ENCODE measurements around the gene CYP4B1. TPM values are rescaled to one million over a fixed set of nuclear protein-coding genes. Genes with fewer than 3 reads are reported as not detected.

The CYP4B1 gene
- total RNA-seq, 1 experiment from 2014 or later: not detected

DNA sequence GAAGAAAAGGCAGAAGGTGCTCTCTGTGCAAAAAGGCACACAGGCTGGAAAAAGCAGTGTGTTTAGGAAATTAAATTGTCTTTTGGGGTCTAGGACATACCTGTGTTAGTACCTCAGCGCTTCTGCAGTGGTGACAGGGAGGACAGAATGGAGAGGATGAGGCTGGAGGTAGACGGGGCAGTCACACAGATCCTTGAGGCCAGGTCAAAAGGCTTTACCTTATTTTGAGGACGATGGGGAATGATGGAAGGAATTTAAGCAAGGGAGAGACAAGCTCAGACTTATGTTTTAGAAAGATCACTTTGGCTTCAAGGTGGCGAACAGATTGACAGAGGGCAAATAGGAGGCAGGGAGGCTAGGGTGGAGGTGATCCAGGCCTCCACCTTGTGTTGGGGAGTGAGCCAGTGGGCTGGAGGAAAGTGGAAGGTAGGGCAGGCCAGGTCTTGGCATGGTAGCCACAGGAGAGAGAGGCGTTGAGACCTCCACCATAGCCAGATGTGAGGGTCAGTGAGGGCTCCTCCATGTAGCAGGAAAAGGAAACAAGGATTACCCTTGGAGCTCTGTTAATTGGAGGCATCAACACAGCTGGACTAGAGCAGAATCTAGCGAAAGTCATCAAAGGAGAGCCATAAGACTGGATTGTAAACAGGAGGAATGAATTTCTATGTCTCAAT is 4.2 kb downstream of the CYP4B1 start:
- Mint-ChIP-seq H3K27me3 (ENCODE audit: insufficient read depth, unreplicated experiment) (no peaks in the 10 kb centered on the region), H3K4me1 (ENCODE audit: low read depth, unreplicated experiment) (no peaks in the 10 kb centered on the region), H3K36me3 (ENCODE audit: insufficient read depth, unreplicated experiment) (no peaks in the 10 kb centered on the region), H3K4me3 (ENCODE audit: unreplicated experiment) (no peak overlapping the region), H3K9me3 (ENCODE audit: unreplicated experiment) (peaks cover 6% of the 10 kb centered on the region), H3K27ac (ENCODE audit: unreplicated experiment) (no peak overlapping the region)
- Histone ChIP-seq H3K36me3 (ENCODE audit: control insufficient read depth, insufficient read depth, low read length) (no peaks in the 10 kb centered on the region), H3K9me3 (no peaks in the 10 kb centered on the region), H3K4me1 (no peaks in the 10 kb centered on the region), H3K27me3 (replicated peaks; ENCODE audit: control insufficient read depth, insufficient read depth, low read length) (no peaks in the 10 kb centered on the region), H3K4me3 (ENCODE audit: low read depth, low read length) (no peak overlapping the region)
- BruUV-seq (replicated peaks): no TSS peak
- TF ChIP-seq, protein P1, sequence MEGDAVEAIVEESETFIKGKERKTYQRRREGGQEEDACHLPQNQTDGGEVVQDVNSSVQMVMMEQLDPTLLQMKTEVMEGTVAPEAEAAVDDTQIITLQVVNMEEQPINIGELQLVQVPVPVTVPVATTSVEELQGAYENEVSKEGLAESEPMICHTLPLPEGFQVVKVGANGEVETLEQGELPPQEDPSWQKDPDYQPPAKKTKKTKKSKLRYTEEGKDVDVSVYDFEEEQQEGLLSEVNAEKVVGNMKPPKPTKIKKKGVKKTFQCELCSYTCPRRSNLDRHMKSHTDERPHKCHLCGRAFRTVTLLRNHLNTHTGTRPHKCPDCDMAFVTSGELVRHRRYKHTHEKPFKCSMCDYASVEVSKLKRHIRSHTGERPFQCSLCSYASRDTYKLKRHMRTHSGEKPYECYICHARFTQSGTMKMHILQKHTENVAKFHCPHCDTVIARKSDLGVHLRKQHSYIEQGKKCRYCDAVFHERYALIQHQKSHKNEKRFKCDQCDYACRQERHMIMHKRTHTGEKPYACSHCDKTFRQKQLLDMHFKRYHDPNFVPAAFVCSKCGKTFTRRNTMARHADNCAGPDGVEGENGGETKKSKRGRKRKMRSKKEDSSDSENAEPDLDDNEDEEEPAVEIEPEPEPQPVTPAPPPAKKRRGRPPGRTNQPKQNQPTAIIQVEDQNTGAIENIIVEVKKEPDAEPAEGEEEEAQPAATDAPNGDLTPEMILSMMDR (IDR thresholded peaks at IDR 0.05; ENCODE audit: insufficient read depth in 1 of 2, low read depth in 1 of 2, low read length in 1 of 2, severe bottlenecking in 1 of 2, unreplicated experiment in 1 of 2): no peak
- POLR2A ChIA-PET: no interaction called here
- intact Hi-C loops (cut with micrococcal nuclease; ENCODE audit: unreplicated experiment): no loop called here
- DNase-seq: no peak
- CTCF ChIA-PET: no interaction called here

- Mint-ChIP-seq H3K27me3 (ENCODE audit: insufficient read depth, unreplicated experiment) (no peaks in the 10 kb centered on the region), H3K27ac (ENCODE audit: unreplicated experiment) (no peak overlapping the region), H3K4me3 (ENCODE audit: unreplicated experiment) (no peak overlapping the region), H3K4me1 (ENCODE audit: low read depth, unreplicated experiment) (no peaks in the 10 kb centered on the region), H3K9me3 (ENCODE audit: unreplicated experiment) (peaks cover 9% of the 10 kb centered on the region), H3K36me3 (ENCODE audit: insufficient read depth, unreplicated experiment) (no peaks in the 10 kb centered on the region)
- H3K36me3 ChIP-seq (ENCODE audit: control insufficient read depth, insufficient read depth, low read length): no peaks in the 10 kb centered on the region
- no peak overlapping the region for H3K4me3 ChIP-seq (ENCODE audit: low read depth, low read length)
- TF ChIP-seq, protein P1 (IDR thresholded peaks at IDR 0.05; ENCODE audit: insufficient read depth in 1 of 2, low read depth in 1 of 2, low read length in 1 of 2, severe bottlenecking in 1 of 2, unreplicated experiment in 1 of 2): no peak
- BruUV-seq (replicated peaks): no TSS peak
- CTCF ChIA-PET: no interaction called here
- DNase-seq: no peak
- no peaks in the 10 kb centered on the region for H3K9me3 ChIP-seq
- no peaks in the 10 kb centered on the region for H3K27me3 ChIP-seq (replicated peaks; ENCODE audit: control insufficient read depth, insufficient read depth, low read length)
- intact Hi-C loops (cut with micrococcal nuclease; ENCODE audit: unreplicated experiment): no loop called here
- no peaks in the 10 kb centered on the region for H3K4me1 ChIP-seq
- POLR2A ChIA-PET: no interaction called here
These were observed 5.4 kb downstream of the CYP4B1 start for GRCh38 chr1:46804027-46804889.

GRCh38 chr1:46804926-46805325 is 6.1 kb downstream of the CYP4B1 start:
- ChIA-PET CTCF (no interaction called here), POLR2A (no interaction called here)
- H3K4me3 ChIP-seq (ENCODE audit: low read depth, low read length): no peak overlapping the region
- intact Hi-C loops (cut with micrococcal nuclease; ENCODE audit: unreplicated experiment): no loop called here
- H3K27me3 Mint-ChIP-seq (ENCODE audit: insufficient read depth, unreplicated experiment): no peaks in the 10 kb centered on the region
- H3K4me1 Mint-ChIP-seq (ENCODE audit: low read depth, unreplicated experiment): no peaks in the 10 kb centered on the region
- peaks cover 9% of the 10 kb centered on the region for H3K9me3 Mint-ChIP-seq (ENCODE audit: unreplicated experiment)
- H3K27ac Mint-ChIP-seq (ENCODE audit: unreplicated experiment): no peak overlapping the region
- BruUV-seq (replicated peaks): no TSS peak
- H3K36me3 Mint-ChIP-seq (ENCODE audit: insufficient read depth, unreplicated experiment): no peaks in the 10 kb centered on the region
- H3K36me3 ChIP-seq (ENCODE audit: control insufficient read depth, insufficient read depth, low read length): no peaks in the 10 kb centered on the region
- no peaks in the 10 kb centered on the region for H3K27me3 ChIP-seq (replicated peaks; ENCODE audit: control insufficient read depth, insufficient read depth, low read length)
- TF ChIP-seq, protein P1 (IDR thresholded peaks at IDR 0.05; ENCODE audit: insufficient read depth in 1 of 2, low read depth in 1 of 2, low read length in 1 of 2, severe bottlenecking in 1 of 2, unreplicated experiment in 1 of 2): no peak
- no peaks in the 10 kb centered on the region for H3K9me3 ChIP-seq
- no peaks in the 10 kb centered on the region for H3K4me1 ChIP-seq
- DNase-seq: no peak
- no peak overlapping the region for H3K4me3 Mint-ChIP-seq (ENCODE audit: unreplicated experiment)
